ENCODE measurements around the gene CFAP52. TPM values are rescaled to one million over a fixed set of nuclear protein-coding genes. Genes with fewer than 3 reads are reported as not detected.
"Not testable (repeated sequence)": the region's sequence is repeated elsewhere in the genome, so short reads cannot be mapped to it uniquely, and the experiment has no call there.

The CFAP52 gene
- total and polyA plus RNA-seq, 12 donors = 0.10 to 0.99 (median 0.63) TPM; not detected in 3

- Histone ChIP-seq H3K27me3 (no peaks in the 10 kb centered on the region), H3K27ac (no peak overlapping the region), H3K4me1 (replicated peaks in 1 of 2) (no peaks in the 10 kb centered on the region), H3K36me3 (replicated peaks in 1 of 2) (no peaks in the 10 kb centered on the region), H3K4me3 (no peak overlapping the region), H3K9me3 (replicated peaks in 1 of 3) (no peaks in the 10 kb centered on the region)
- 92 to 98% (median 94%) methylated on average over 2 of the region's 2 CpGs for WGBS, 4 donors
- no peak for DNase-seq
- TF ChIP-seq POLR2A (IDR thresholded peaks at IDR 0.05) = no peak
- no peak for TF ChIP-seq CTCF (IDR thresholded peaks at IDR 0.05)
- intact Hi-C loops (cut with DNase I) = no loop called here
These were observed 27.2 kb upstream of the CFAP52 start for GRCh38 chr17:9549215-9549614.

- TF ChIP-seq CTCF (IDR thresholded peaks at IDR 0.05) (no peak), POLR2A (IDR thresholded peaks at IDR 0.05) (no peak)
- DNase-seq = no peak
- H3K9me3 ChIP-seq (replicated peaks in 1 of 3) = no peaks in the 10 kb centered on the region
- WGBS, 4 donors = 84 to 94% (median 85%) methylated on average over 2 of the region's 2 CpGs
- intact Hi-C loops (cut with DNase I) = no loop called here
- no peak overlapping the region for H3K4me3 ChIP-seq
- peaks cover 0 to 4% of the 10 kb centered on the region in 2 donors for H3K36me3 ChIP-seq (replicated peaks in 1 of 2)
- H3K27ac ChIP-seq = no peak overlapping the region
- no peaks in the 10 kb centered on the region for H3K4me1 ChIP-seq (replicated peaks in 1 of 2)
- H3K27me3 ChIP-seq = no peaks in the 10 kb centered on the region
These were observed 23.3 kb upstream of the CFAP52 start for GRCh38 chr17:9553181-9553580.

- no peaks in the 10 kb centered on the region for H3K4me1 ChIP-seq (replicated peaks in 1 of 2)
- H3K4me3 ChIP-seq = no peak overlapping the region
- no peak for DNase-seq
- H3K27ac ChIP-seq = no peak overlapping the region
- H3K36me3 ChIP-seq (replicated peaks in 1 of 2) = peaks cover 0 to 4% of the 10 kb centered on the region in 2 donors
- no peak for TF ChIP-seq POLR2A (IDR thresholded peaks at IDR 0.05)
- TF ChIP-seq CTCF (IDR thresholded peaks at IDR 0.05) = no peak
- 80 to 91% (median 86%) methylated on average over 4 of the region's 4 CpGs for WGBS, 4 donors
- H3K27me3 ChIP-seq = no peaks in the 10 kb centered on the region
- intact Hi-C loops (cut with DNase I) = no loop called here
- H3K9me3 ChIP-seq (replicated peaks in 1 of 3) = no peaks in the 10 kb centered on the region
These were observed 22.8 kb upstream of the CFAP52 start for GRCh38 chr17:9553596-9553995.

GRCh38 chr17:9554715-9555114, 21.7 kb upstream of the CFAP52 start:
- intact Hi-C loops (cut with DNase I); H3K27me3 ChIP-seq; H3K27ac ChIP-seq; H3K4me3 ChIP-seq; H3K9me3 ChIP-seq (replicated peaks in 1 of 3); H3K4me1 ChIP-seq (replicated peaks in 1 of 2); H3K36me3 ChIP-seq (replicated peaks in 1 of 2): not testable (repeated sequence)
- peak in 3 of 6 experiments; percentile 14 to 41 (median 40) for TF ChIP-seq CTCF (IDR thresholded peaks at IDR 0.05)
- WGBS, 4 donors = 78 to 87% (median 82%) methylated on average over 6 of the region's 6 CpGs
- DNase-seq = peak in 4 of 7 donors; percentile 19 to 58 (median 38)
